Medulla oblongata (tissue), 1 donor: ENCODE results near the gene TNNT1.
"Not testable (repeated sequence)": the region's sequence is repeated elsewhere in the genome, so short reads cannot be mapped to it uniquely, and the experiment has no call there.

Experiments used
- DNase-seq: peaks from one replicate; pipeline ENCODE4 v3.0.0-alpha.2; 2015; ENCODE audit errors: extremely low spot score

Gene TNNT1

GRCh38 chr19:55109527-55110291 lies 39.3 kb downstream of the TNNT1 start:
- DNase-seq = no peak

GRCh38 chr19:55107252-55107651 lies 41.8 kb downstream of the TNNT1 start:
- not testable (repeated sequence) for DNase-seq

GRCh38 chr19:55106591-55106990 lies 42.4 kb downstream of the TNNT1 start:
- no peak for DNase-seq

- DNase-seq = no peak
Observed at GRCh38 chr19:55105237-55105636, 43.8 kb downstream of the TNNT1 start.

GRCh38 chr19:55103190-55103589 lies 45.8 kb downstream of the TNNT1 start:
- DNase-seq = no peak

- peak; percentile 64 for DNase-seq
Observed at GRCh38 chr19:55101261-55101660, 47.7 kb downstream of the TNNT1 start.

- DNase-seq = no peak
Observed at GRCh38 chr19:55099557-55100506, 49.2 kb downstream of the TNNT1 start.

GRCh38 chr19:55098716-55099556 lies 50.1 kb downstream of the TNNT1 start:
- no peak for DNase-seq

- DNase-seq = no peak
Observed at GRCh38 chr19:55097864-55098715, 50.9 kb downstream of the TNNT1 start.

- no peak for DNase-seq
Observed at GRCh38 chr19:55096061-55096701, 52.8 kb downstream of the TNNT1 start.

GRCh38 chr19:55095260-55096060 lies 53.5 kb downstream of the TNNT1 start:
- no peak for DNase-seq

- DNase-seq = no peak
Observed at GRCh38 chr19:55094456-55095259, 54.3 kb downstream of the TNNT1 start.

GRCh38 chr19:55092423-55093318 lies 56.3 kb downstream of the TNNT1 start:
- DNase-seq = no peak

- DNase-seq = no peak
Observed at GRCh38 chr19:55091955-55092354, 57.1 kb downstream of the TNNT1 start.

- no peak for DNase-seq
Observed at GRCh38 chr19:55091126-55091910, 57.7 kb downstream of the TNNT1 start.

- no peak for DNase-seq
Observed at GRCh38 chr19:55090564-55090963, 58.4 kb downstream of the TNNT1 start.
